H1 (cell line): ENCODE measurements around the gene CBY2. TPM values are rescaled to one million over a fixed set of nuclear protein-coding genes. Genes with fewer than 3 reads are reported as not detected.
A peak's percentile ranks its signal among the peaks of the same experiment; 100 is the strongest.

ENCODE experiments used
- CTCF ChIA-PET: fragments of 300-600 bp; sonication (Branson Sonifier 250); formaldehyde crosslinking; loops from one replicate; lab custom pipeline; 2021; ENCODE audit not compliant: partially characterized antibody; lab: Charles Lee
- POLR2A ChIA-PET: fragments of 300-600 bp; sonication (Branson Sonifier 250); formaldehyde crosslinking; loops from one replicate; lab custom pipeline; 2021; ENCODE audit warnings: inconsistent platforms; ENCODE audit not compliant: partially characterized antibody; lab: Charles Lee
- DNase-seq, 2 experiments: peaks; one replicate each; pipeline versions ENCODE4 v3.0.0 to v3.0.0-alpha.2; 2010 to 2022; ENCODE audit warnings: low spot score in 2 of 2, low read depth in 1 of 2, mixed read lengths in 1 of 2
- FAIRE-seq: peaks from 2 replicates; lab custom pipeline; 2011; peaks lifted over from hg19 to GRCh38; lab: Jason Lieb, UNC
- H2AFZ ChIP-seq: 2 replicates; pipeline ENCODE4 v1.8.1; 2012; ENCODE audit warnings: low read length, inconsistent platforms
- H2AK5ac ChIP-seq: 2 replicates; pipeline ENCODE4 v1.6.1; 2013; ENCODE audit warnings: low read depth, low read length
- H2BK120ac ChIP-seq: replicated peaks from 2 replicates; pipeline ENCODE3; 2013; ENCODE audit warnings: low read depth, low read length, inconsistent platforms
- H2BK12ac ChIP-seq: 2 replicates; pipeline ENCODE4 v1.6.1; 2013; ENCODE audit warnings: low read depth, low read length
- H2BK15ac ChIP-seq: 2 replicates; pipeline ENCODE4 v1.6.1; 2013; ENCODE audit warnings: low read length
- H2BK20ac ChIP-seq: 2 replicates; pipeline ENCODE4 v1.6.1; 2013; ENCODE audit warnings: low read length
- H2BK5ac ChIP-seq: 2 replicates; pipeline ENCODE4 v1.6.1; 2013; ENCODE audit warnings: low read depth, low read length
- H3K14ac ChIP-seq: 2 replicates; pipeline ENCODE4 v1.6.1; 2013; ENCODE audit warnings: inconsistent platforms; ENCODE audit not compliant: insufficient read length
- H3K18ac ChIP-seq: 2 replicates; pipeline ENCODE4 v1.6.1; 2013; ENCODE audit warnings: low read length; ENCODE audit errors: extremely low read depth
- H3K23ac ChIP-seq: 2 replicates; pipeline ENCODE4 v1.6.1; 2013; ENCODE audit warnings: inconsistent platforms; ENCODE audit not compliant: insufficient read length
- H3K23me2 ChIP-seq: 2 replicates; pipeline ENCODE4 v1.6.1; 2013; ENCODE audit warnings: low read depth, low read length
- H3K27ac ChIP-seq: 2 replicates; pipeline ENCODE4 v1.6.1; 2011; ENCODE audit warnings: low read depth, low read length, inconsistent platforms
- H3K27me3 ChIP-seq, 4 experiments: replicated peaks in 1 of 4; 1 replicate in 1 of 4; 2 replicates in 3 of 4; pipeline versions ENCODE4 v1.6.1 to v1.8.1; 2011 to 2013; ENCODE audit warnings: low read length in 3 of 4, mild to moderate bottlenecking in 3 of 4, inconsistent platforms in 2 of 4, mixed read lengths in 2 of 4, moderate library complexity in 1 of 4; ENCODE audit not compliant: control insufficient read depth in 3 of 4, insufficient read depth in 3 of 4; ENCODE audit errors: extremely low read depth in 1 of 4
- H3K36me3 ChIP-seq, 4 experiments: 2 replicates each; pipeline versions ENCODE4 v1.6.1 to v1.8.1; 2011 to 2013; ENCODE audit warnings: mild to moderate bottlenecking in 4 of 4, low read length in 3 of 4, moderate library complexity in 2 of 4, control low read depth in 1 of 4, inconsistent platforms in 1 of 4; ENCODE audit not compliant: insufficient read depth in 4 of 4, control insufficient read depth in 2 of 4
- H3K4ac ChIP-seq: replicated peaks from 2 replicates; pipeline ENCODE3; 2013; ENCODE audit warnings: low read length, low read depth, mixed read lengths, inconsistent platforms; ENCODE audit not compliant: insufficient read length
- H3K4me1 ChIP-seq, 4 experiments: replicated peaks in 1 of 4; 1 replicate in 1 of 4; 2 replicates in 3 of 4; pipeline versions ENCODE4 v1.6.1 to v1.8.1; 2011 to 2013; ENCODE audit warnings: low read length in 3 of 4, inconsistent platforms in 2 of 4, mixed read lengths in 1 of 4; ENCODE audit not compliant: insufficient read depth in 4 of 4, control insufficient read depth in 3 of 4
- H3K4me2 ChIP-seq, 2 experiments: 2 replicates each; pipeline versions ENCODE4 v1.6.1 to v1.8.1; 2011 to 2013; ENCODE audit warnings: low read depth in 2 of 2, low read length in 2 of 2, control low read depth in 1 of 2, inconsistent platforms in 1 of 2, mild to moderate bottlenecking in 1 of 2; ENCODE audit not compliant: insufficient read depth in 1 of 2
- H3K4me3 ChIP-seq, 4 experiments: fragments of 200-600, 300-600 bp in 1 of 4; sonication (generic), shearing (Covaris generic), sonication (Bioruptor Twin) in 1 of 4; 2 replicates each; pipeline versions ENCODE4 v1.5.1 to v1.8.1; 2011 to 2016; ENCODE audit warnings: low read length in 4 of 4, low read depth in 3 of 4, control low read depth in 2 of 4, inconsistent platforms in 2 of 4, mild to moderate bottlenecking in 2 of 4, mixed read lengths in 1 of 4, moderate library complexity in 1 of 4; ENCODE audit not compliant: insufficient read depth in 2 of 4; ENCODE audit errors: extremely low read depth in 1 of 4
- H3K56ac ChIP-seq: replicated peaks from 2 replicates; pipeline ENCODE3; 2013; ENCODE audit warnings: low read depth, mild to moderate bottlenecking, mixed read lengths, low read length, inconsistent platforms; ENCODE audit not compliant: insufficient read length
- H3K79me1 ChIP-seq: 2 replicates; pipeline ENCODE4 v1.6.1; 2013; ENCODE audit warnings: low read depth, low read length, control low read depth
- H3K79me2 ChIP-seq, 2 experiments: 2 replicates each; pipeline versions ENCODE4 v1.6.1 to v1.8.1; 2012 to 2013; ENCODE audit warnings: low read length in 2 of 2, mild to moderate bottlenecking in 2 of 2, inconsistent platforms in 1 of 2; ENCODE audit not compliant: insufficient read depth in 2 of 2, control insufficient read depth in 1 of 2
- H3K9ac ChIP-seq, 4 experiments: replicated peaks in 1 of 4; 1 replicate in 1 of 4; 2 replicates in 3 of 4; pipeline versions ENCODE4 v1.6.1 to v1.8.1; 2011 to 2013; ENCODE audit warnings: low read depth in 3 of 4, low read length in 3 of 4, control low read depth in 2 of 4, mild to moderate bottlenecking in 2 of 4, moderate library complexity in 2 of 4, inconsistent platforms in 1 of 4; ENCODE audit errors: extremely low read depth in 1 of 4
- H3K9me3 ChIP-seq, 2 experiments: 2 replicates each; pipeline versions ENCODE4 v1.6.1 to v1.8.1; 2012 to 2013; ENCODE audit warnings: mild to moderate bottlenecking in 2 of 2, moderate library complexity in 2 of 2, control low read depth in 1 of 2, inconsistent platforms in 1 of 2, low read depth in 1 of 2, low read length in 1 of 2, mixed read lengths in 1 of 2; ENCODE audit not compliant: insufficient read depth in 2 of 2
- H4K20me1 ChIP-seq, 2 experiments: replicated peaks in 1 of 2; 2 replicates each; pipeline versions ENCODE3 to v1.8.1; 2011 to 2013; ENCODE audit warnings: inconsistent platforms in 2 of 2, low read length in 2 of 2, mild to moderate bottlenecking in 1 of 2; ENCODE audit not compliant: insufficient read depth in 2 of 2, control insufficient read depth in 1 of 2
- H4K5ac ChIP-seq: 2 replicates; pipeline ENCODE4 v1.6.1; 2013; ENCODE audit warnings: low read length, low read depth, mixed read lengths, inconsistent platforms; ENCODE audit not compliant: insufficient read length
- H4K8ac ChIP-seq: 2 replicates; pipeline ENCODE4 v1.8.0; 2013; ENCODE audit warnings: mild to moderate bottlenecking, moderate library complexity, low read length, inconsistent platforms; ENCODE audit not compliant: insufficient read depth; ENCODE audit errors: extremely low read depth
- H4K91ac ChIP-seq: replicated peaks from 2 replicates; pipeline ENCODE3; 2013; ENCODE audit warnings: low read length, mixed read lengths, inconsistent platforms; ENCODE audit not compliant: insufficient read length
- CREB1 ChIP-seq: IDR thresholded peaks from 2 replicates; pipeline ENCODE4 v1.6.1; 2012; ENCODE audit warnings: inconsistent platforms
- EZH2 ChIP-seq: fragments of 200-600 bp; sonication (generic); IDR thresholded peaks from 2 replicates; pipeline ENCODE4 v1.7.1; 2012; ENCODE audit warnings: low read depth, mild to moderate bottlenecking, moderate library complexity, low read length, inconsistent platforms; ENCODE audit not compliant: severe bottlenecking
- GABPA ChIP-seq: IDR thresholded peaks from 2 replicates; pipeline ENCODE4 v1.6.1; 2011; ENCODE audit warnings: mild to moderate bottlenecking, low read length, moderate library complexity, borderline replicate concordance; ENCODE audit not compliant: insufficient read depth
- HDAC6 ChIP-seq: IDR thresholded peaks from one replicate; pipeline ENCODE4 v1.7.1; 2012; ENCODE audit warnings: low read depth, mild to moderate bottlenecking, inconsistent platforms, low read length, moderate library complexity
- KDM4A ChIP-seq: IDR thresholded peaks from one replicate; pipeline ENCODE4 v1.7.1; 2012; ENCODE audit warnings: low read depth, mild to moderate bottlenecking, moderate library complexity, low read length, inconsistent platforms; ENCODE audit not compliant: severe bottlenecking
- POLR2AphosphoS5 ChIP-seq: IDR thresholded peaks from 2 replicates; pipeline ENCODE4 v1.6.1; 2011; ENCODE audit warnings: low read depth, low read length
- RAD21 ChIP-seq, 2 experiments: IDR thresholded peaks in 1 of 2; conservative IDR thresholded peaks in 1 of 2; 2 replicates each; pipeline ENCODE4 v1.6.1; 2011; ENCODE audit warnings: low read depth in 2 of 2, low read length in 2 of 2, improper control_type of control experiment in 1 of 2, inconsistent platforms in 1 of 2, mild to moderate bottlenecking in 1 of 2, moderate library complexity in 1 of 2
- SIX5 ChIP-seq: IDR thresholded peaks from 2 replicates; pipeline ENCODE4 v1.6.1; 2011; ENCODE audit warnings: mild to moderate bottlenecking, low read depth, low read length
- ZNF274 ChIP-seq: IDR thresholded peaks from 2 replicates; pipeline ENCODE4 v1.7.0; 2012; ENCODE audit warnings: low read length, borderline replicate concordance; ENCODE audit errors: extremely low read depth
- WGBS, 2 experiments: shearing (Covaris generic) in 1 of 2; methylation state at CpG; one replicate each; pipeline versions ENCODE4 v1.1.6 to v1.1.7; 2013 to 2015; ENCODE audit warnings: low lambda C conversion rate in 2 of 2, mixed read lengths in 2 of 2, inconsistent platforms in 1 of 2, low coverage in 1 of 2, missing lambda C conversion rate in 1 of 2; ENCODE audit not compliant: insufficient replicate concordance in 2 of 2, insufficient coverage in 1 of 2, insufficient read length in 1 of 2; ENCODE audit errors: extremely low coverage in 1 of 2, missing lambda C conversion rate in 1 of 2; 5-methylcytosine and 5-hydroxymethylcytosine counted together
- polyA plus RNA-seq, 7 experiments: library from polyadenylated mRNA; depleted of rRNA in 3 of 7; stranded (reverse) in 5 of 7; unstranded in 2 of 7; fragments of >200 nt in 5 of 7; fragments of 200-250 nt in 2 of 7; gene quantifications; 1 replicate in 5 of 7; 2 replicates in 1 of 7; 4 replicates in 1 of 7; pipeline versions ENCODE4 v1.2.1 to v1.2.3, GENCODE V29; 2011 to 2013; ENCODE audit warnings: missing spikeins in 2 of 7, mixed read lengths in 2 of 7
- total RNA-seq: library from RNA; stranded (reverse); fragmentation: NEBNext Ultra II Directional; extraction: Animal tissue kit (Norgen Biotek cat#: 25700); gene quantifications from 2 replicates; pipeline ENCODE4 v1.2.1, GENCODE V29; 2021
- TF ChIP-seq, protein P1 (sequence below), 3 experiments: IDR thresholded peaks; 1 replicate in 2 of 3; 2 replicates in 1 of 3; pipeline versions ENCODE4 v1.5.1 to v1.6.1; 2011; ENCODE audit warnings: low read length in 3 of 3, mild to moderate bottlenecking in 3 of 3, inconsistent platforms in 2 of 3, low read depth in 1 of 3, moderate library complexity in 1 of 3; ENCODE audit not compliant: insufficient read depth in 1 of 3; ENCODE audit errors: control extremely low read depth in 1 of 3

The CBY2 gene
- total and polyA plus RNA-seq, 2 of the 8 experiments (the other 6 are each of a cell fraction or from before 2014, with no cell fraction given) = not detected

- Histone ChIP-seq H3K23ac (no peak overlapping the region), H3K9me3 (no peaks in the 10 kb centered on the region), H2AK5ac (no peak overlapping the region), H3K56ac (no peak overlapping the region), H3K4me2 (no peak overlapping the region), H4K5ac (no peak overlapping the region), H2BK20ac (no peak overlapping the region), H4K8ac (no peak overlapping the region), H3K18ac (no peak overlapping the region), H2BK12ac (no peak overlapping the region), H3K36me3 (no peaks in the 10 kb centered on the region), H3K4me3 (no peak overlapping the region), H3K23me2 (no peaks in the 10 kb centered on the region), H3K14ac (no peak overlapping the region), H3K4ac (peak overlapping the region; percentile 49), H3K79me2 (no peaks in the 10 kb centered on the region), H4K20me1 (no peaks in the 10 kb centered on the region), H2BK5ac (no peak overlapping the region), H2AFZ (no peak overlapping the region), H3K9ac (no peak overlapping the region), H2BK15ac (no peak overlapping the region), H3K79me1 (no peaks in the 10 kb centered on the region), H3K4me1 (peaks cover 0 to under 1% (median 0%) of the 10 kb centered on the region in 4 experiments; a peak in 1 of 7 replicates), H3K27me3 (no peaks in the 10 kb centered on the region; a peak in 1 of 7 replicates), H4K91ac (no peak overlapping the region), H3K27ac (no peak overlapping the region), H2BK120ac (no peak overlapping the region)
- FAIRE-seq (peak; percentile 97), DNase-seq (no peak)
- POLR2A ChIA-PET = no interaction called here
- CTCF ChIA-PET = interaction anchor here (0.6 to 5.3 kb wide), 22 partner anchors 11 to 235 kb away, joined by 3 to 76 read pairs (median 4); partner anchors contain the start of gene CBY2
- WGBS, 2 experiments = 38% methylated on average over 5 of the region's 5 CpGs; no CpG with 5 or more reads in 1 of the 2 experiments
- TF ChIP-seq POLR2AphosphoS5 = no peak
- TF ChIP-seq SIX5 = no peak
- TF ChIP-seq, protein P1, sequence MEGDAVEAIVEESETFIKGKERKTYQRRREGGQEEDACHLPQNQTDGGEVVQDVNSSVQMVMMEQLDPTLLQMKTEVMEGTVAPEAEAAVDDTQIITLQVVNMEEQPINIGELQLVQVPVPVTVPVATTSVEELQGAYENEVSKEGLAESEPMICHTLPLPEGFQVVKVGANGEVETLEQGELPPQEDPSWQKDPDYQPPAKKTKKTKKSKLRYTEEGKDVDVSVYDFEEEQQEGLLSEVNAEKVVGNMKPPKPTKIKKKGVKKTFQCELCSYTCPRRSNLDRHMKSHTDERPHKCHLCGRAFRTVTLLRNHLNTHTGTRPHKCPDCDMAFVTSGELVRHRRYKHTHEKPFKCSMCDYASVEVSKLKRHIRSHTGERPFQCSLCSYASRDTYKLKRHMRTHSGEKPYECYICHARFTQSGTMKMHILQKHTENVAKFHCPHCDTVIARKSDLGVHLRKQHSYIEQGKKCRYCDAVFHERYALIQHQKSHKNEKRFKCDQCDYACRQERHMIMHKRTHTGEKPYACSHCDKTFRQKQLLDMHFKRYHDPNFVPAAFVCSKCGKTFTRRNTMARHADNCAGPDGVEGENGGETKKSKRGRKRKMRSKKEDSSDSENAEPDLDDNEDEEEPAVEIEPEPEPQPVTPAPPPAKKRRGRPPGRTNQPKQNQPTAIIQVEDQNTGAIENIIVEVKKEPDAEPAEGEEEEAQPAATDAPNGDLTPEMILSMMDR (IDR thresholded peaks at IDR 0.05; ENCODE audit: control extremely low read depth in 1 of 3, insufficient read depth in 1 of 3, low read depth in 1 of 3, low read length in 3 of 3) = peak; percentile 7 to 86 (median 84)
- no peak for TF ChIP-seq ZNF274
- TF ChIP-seq GABPA = no peak
- TF ChIP-seq CREB1 = 0 out of 2 replicates have a peak, but pooled peaks have one; percentile 15
- TF ChIP-seq EZH2 = no peak
- no peak for TF ChIP-seq KDM4A
- TF ChIP-seq RAD21 (IDR thresholded peaks at IDR 0.05 in 1 of 2, conservative IDR thresholded peaks at IDR 0.05 in 1 of 2; ENCODE audit: low read depth in 2 of 2, low read length in 2 of 2) = peak; percentile 87 to 90
- no peak for TF ChIP-seq HDAC6
Observed at GRCh38 chr13:45718063-45718462, 15.9 kb downstream of the CBY2 start.
